ENCODE measurements around the gene POLR2F.

Gene POLR2F

GRCh38 chr22:37926771-37927636 lies 26.5 kb upstream of the POLR2F start:
- Histone ChIP-seq H3K27ac (ENCODE audit: low read depth, low read length) (no peak overlapping the region), H3K36me3 (ENCODE audit: control insufficient read depth, insufficient read depth, low read length) (peaks cover 75% of the 10 kb centered on the region), H3K9me3 (ENCODE audit: control insufficient read depth, insufficient read depth, low read depth, low read length) (no peaks in the 10 kb centered on the region), H3K9ac (ENCODE audit: low read length) (no peak overlapping the region), H3K4me3 (ENCODE audit: low read depth, low read length) (no peak overlapping the region), H3K27me3 (ENCODE audit: control insufficient read depth, insufficient read depth, low read length) (no peaks in the 10 kb centered on the region), H3K4me1 (ENCODE audit: control insufficient read depth, insufficient read depth, low read length) (no peaks in the 10 kb centered on the region)

- H3K36me3 ChIP-seq (ENCODE audit: control insufficient read depth, insufficient read depth, low read length), result peaks cover 81% of the 10 kb centered on the region
Measured at GRCh38 chr22:37927637-37927936, 25.9 kb upstream of the POLR2F start.

GRCh38 chr22:37929390-37929789 lies 24.1 kb upstream of the POLR2F start:
- Histone ChIP-seq H3K36me3 (ENCODE audit: control insufficient read depth, insufficient read depth, low read length) (peaks cover 81% of the 10 kb centered on the region), H3K4me3 (ENCODE audit: low read depth, low read length) (no peak overlapping the region), H3K27ac (ENCODE audit: low read depth, low read length) (no peak overlapping the region), H3K4me1 (ENCODE audit: control insufficient read depth, insufficient read depth, low read length) (peaks cover 8% of the 10 kb centered on the region), H3K9ac (ENCODE audit: low read length) (no peak overlapping the region), H3K9me3 (ENCODE audit: control insufficient read depth, insufficient read depth, low read depth, low read length) (no peaks in the 10 kb centered on the region), H3K27me3 (ENCODE audit: control insufficient read depth, insufficient read depth, low read length) (no peaks in the 10 kb centered on the region)

More at GRCh38 chr22:37927637-37927936, 25.9 kb upstream of the POLR2F start:
- no peaks in the 10 kb centered on the region for H3K9me3 ChIP-seq (ENCODE audit: control insufficient read depth, insufficient read depth, low read depth, low read length)
- H3K9ac ChIP-seq (ENCODE audit: low read length), result no peak overlapping the region
- no peak overlapping the region for H3K4me3 ChIP-seq (ENCODE audit: low read depth, low read length)
- no peaks in the 10 kb centered on the region for H3K27me3 ChIP-seq (ENCODE audit: control insufficient read depth, insufficient read depth, low read length)
- H3K27ac ChIP-seq (ENCODE audit: low read depth, low read length), result no peak overlapping the region
- H3K4me1 ChIP-seq (ENCODE audit: control insufficient read depth, insufficient read depth, low read length), result no peaks in the 10 kb centered on the region

GRCh38 chr22:37930270-37930951 lies 23.1 kb upstream of the POLR2F start:
- Histone ChIP-seq H3K9me3 (ENCODE audit: control insufficient read depth, insufficient read depth, low read depth, low read length) (no peaks in the 10 kb centered on the region), H3K27me3 (ENCODE audit: control insufficient read depth, insufficient read depth, low read length) (no peaks in the 10 kb centered on the region), H3K4me3 (ENCODE audit: low read depth, low read length) (no peak overlapping the region), H3K9ac (ENCODE audit: low read length) (no peak overlapping the region), H3K27ac (ENCODE audit: low read depth, low read length) (no peak overlapping the region; the same call in 1 of the 2 replicates), H3K4me1 (ENCODE audit: control insufficient read depth, insufficient read depth, low read length) (peaks cover 8% of the 10 kb centered on the region), H3K36me3 (ENCODE audit: control insufficient read depth, insufficient read depth, low read length) (peaks cover 71% of the 10 kb centered on the region)

- Histone ChIP-seq H3K4me1 (ENCODE audit: control insufficient read depth, insufficient read depth, low read length) (peaks cover 8% of the 10 kb centered on the region), H3K36me3 (ENCODE audit: control insufficient read depth, insufficient read depth, low read length) (peaks cover 65% of the 10 kb centered on the region), H3K27ac (ENCODE audit: low read depth, low read length) (no peak overlapping the region), H3K9ac (ENCODE audit: low read length) (no peak overlapping the region), H3K4me3 (ENCODE audit: low read depth, low read length) (no peak overlapping the region), H3K27me3 (ENCODE audit: control insufficient read depth, insufficient read depth, low read length) (no peaks in the 10 kb centered on the region), H3K9me3 (ENCODE audit: control insufficient read depth, insufficient read depth, low read depth, low read length) (no peaks in the 10 kb centered on the region)
Measured at GRCh38 chr22:37930952-37931440, 22.5 kb upstream of the POLR2F start.

GRCh38 chr22:37931893-37932389 lies 21.6 kb upstream of the POLR2F start:
- H3K27ac ChIP-seq (ENCODE audit: low read depth, low read length), result no peak overlapping the region
- no peak overlapping the region for H3K9ac ChIP-seq (ENCODE audit: low read length)
- no peaks in the 10 kb centered on the region for H3K27me3 ChIP-seq (ENCODE audit: control insufficient read depth, insufficient read depth, low read length)
- H3K4me1 ChIP-seq (ENCODE audit: control insufficient read depth, insufficient read depth, low read length), result peaks cover 8% of the 10 kb centered on the region
- peaks cover 61% of the 10 kb centered on the region for H3K36me3 ChIP-seq (ENCODE audit: control insufficient read depth, insufficient read depth, low read length)
- no peaks in the 10 kb centered on the region for H3K9me3 ChIP-seq (ENCODE audit: control insufficient read depth, insufficient read depth, low read depth, low read length)
- H3K4me3 ChIP-seq (ENCODE audit: low read depth, low read length), result no peak overlapping the region

GRCh38 chr22:37932401-37932800 lies 21.1 kb upstream of the POLR2F start:
- no peak overlapping the region for H3K27ac ChIP-seq (ENCODE audit: low read depth, low read length)
- H3K4me3 ChIP-seq (ENCODE audit: low read depth, low read length), result no peak overlapping the region
- H3K36me3 ChIP-seq (ENCODE audit: control insufficient read depth, insufficient read depth, low read length), result peaks cover 60% of the 10 kb centered on the region
- H3K27me3 ChIP-seq (ENCODE audit: control insufficient read depth, insufficient read depth, low read length), result no peaks in the 10 kb centered on the region
- peaks cover 8% of the 10 kb centered on the region for H3K4me1 ChIP-seq (ENCODE audit: control insufficient read depth, insufficient read depth, low read length)
- no peaks in the 10 kb centered on the region for H3K9me3 ChIP-seq (ENCODE audit: control insufficient read depth, insufficient read depth, low read depth, low read length)
- H3K9ac ChIP-seq (ENCODE audit: low read length), result no peak overlapping the region

- H3K4me3 ChIP-seq (ENCODE audit: low read depth, low read length), result no peak overlapping the region
- no peaks in the 10 kb centered on the region for H3K27me3 ChIP-seq (ENCODE audit: control insufficient read depth, insufficient read depth, low read length)
- H3K9ac ChIP-seq (ENCODE audit: low read length), result no peak overlapping the region
- H3K27ac ChIP-seq (ENCODE audit: low read depth, low read length), result no peak overlapping the region
- H3K4me1 ChIP-seq (ENCODE audit: control insufficient read depth, insufficient read depth, low read length), result peaks cover 8% of the 10 kb centered on the region
- no peaks in the 10 kb centered on the region for H3K9me3 ChIP-seq (ENCODE audit: control insufficient read depth, insufficient read depth, low read depth, low read length)
- H3K36me3 ChIP-seq (ENCODE audit: control insufficient read depth, insufficient read depth, low read length), result peaks cover 60% of the 10 kb centered on the region
Measured at GRCh38 chr22:37932821-37933578, 20.5 kb upstream of the POLR2F start.

GRCh38 chr22:37933711-37934376 lies 19.7 kb upstream of the POLR2F start:
- Histone ChIP-seq H3K27ac (ENCODE audit: low read depth, low read length) (no peak overlapping the region), H3K9ac (ENCODE audit: low read length) (no peak overlapping the region), H3K36me3 (ENCODE audit: control insufficient read depth, insufficient read depth, low read length) (peaks cover 56% of the 10 kb centered on the region)

GRCh38 chr22:37940698-37941376 lies 12.7 kb upstream of the POLR2F start:
- H3K9ac ChIP-seq (ENCODE audit: low read length), result no peak overlapping the region

More at GRCh38 chr22:37933711-37934376, 19.7 kb upstream of the POLR2F start:
- Histone ChIP-seq H3K4me1 (ENCODE audit: control insufficient read depth, insufficient read depth, low read length) (peaks cover 8% of the 10 kb centered on the region), H3K4me3 (ENCODE audit: low read depth, low read length) (no peak overlapping the region), H3K9me3 (ENCODE audit: control insufficient read depth, insufficient read depth, low read depth, low read length) (no peaks in the 10 kb centered on the region), H3K27me3 (ENCODE audit: control insufficient read depth, insufficient read depth, low read length) (no peaks in the 10 kb centered on the region)

More at GRCh38 chr22:37940698-37941376, 12.7 kb upstream of the POLR2F start:
- Histone ChIP-seq H3K27me3 (ENCODE audit: control insufficient read depth, insufficient read depth, low read length) (no peaks in the 10 kb centered on the region), H3K4me3 (ENCODE audit: low read depth, low read length) (no peak overlapping the region), H3K9me3 (ENCODE audit: control insufficient read depth, insufficient read depth, low read depth, low read length) (no peaks in the 10 kb centered on the region), H3K27ac (ENCODE audit: low read depth, low read length) (no peak overlapping the region), H3K36me3 (ENCODE audit: control insufficient read depth, insufficient read depth, low read length) (peaks cover 52% of the 10 kb centered on the region), H3K4me1 (ENCODE audit: control insufficient read depth, insufficient read depth, low read length) (no peaks in the 10 kb centered on the region)
